GM23338 (cell line): Measurements from ENCODE around the gene AGR3.
"Not testable (repeated sequence)": the region's sequence is repeated elsewhere in the genome, so short reads cannot be mapped to it uniquely, and the experiment has no call there.

Source experiments
- CTCF ChIP-seq, 2 experiments: fragments of 200-600 bp in 1 of 2; sonication (generic) in 1 of 2; conservative IDR thresholded peaks; 2 replicates each; pipeline versions ENCODE4 v1.5.1 to v1.6.1; 2016 to 2017; ENCODE audit warnings: antibody characterized with exemption in 2 of 2, low read depth in 2 of 2, mild to moderate bottlenecking in 2 of 2, moderate library complexity in 1 of 2
- ZNF331 ChIP-seq: fragments of 250-450 bp; sonication (Bioruptor Pico); IDR thresholded peaks from 2 replicates; pipeline ENCODE4 v1.5.0; 2020; ENCODE audit warnings: low read depth, mild to moderate bottlenecking, moderate library complexity

- not testable (repeated sequence) for TF ChIP-seq ZNF331; CTCF (conservative IDR thresholded peaks at IDR 0.05; ENCODE audit: low read depth in 2 of 2)
These were observed 28.6 kb downstream of the AGR3 start for GRCh38 chr7:16853189-16853588.
